PFSK-1 (cell line): ENCODE measurements around the gene DTWD2.

ENCODE experiments used
- FOXP2 ChIP-seq: optimal IDR thresholded peaks from 2 replicates; pipeline ENCODE3; 2011; ENCODE audit warnings: borderline replicate concordance, control low read depth, inconsistent platforms; ENCODE audit not compliant: insufficient read depth; ENCODE audit errors: extremely low read length, extremely low read depth
- POLR2AphosphoS5 ChIP-seq: IDR thresholded peaks from 2 replicates; pipeline ENCODE4 v1.6.1; 2012; ENCODE audit warnings: low read depth, mild to moderate bottlenecking, control low read depth, low read length, moderate library complexity
- REST ChIP-seq, 2 experiments: IDR thresholded peaks; 2 replicates each; pipeline versions ENCODE4 v1.6.1 to v1.8.0; 2011 to 2012; ENCODE audit warnings: low read depth in 2 of 2, low read length in 2 of 2, control low read depth in 1 of 2, inconsistent platforms in 1 of 2, mild to moderate bottlenecking in 1 of 2, moderate library complexity in 1 of 2; ENCODE audit not compliant: insufficient read depth in 1 of 2
- SIN3A ChIP-seq: IDR thresholded peaks from 2 replicates; pipeline ENCODE4 v1.6.1; 2012; ENCODE audit warnings: mild to moderate bottlenecking, low read length, moderate library complexity, borderline replicate concordance; ENCODE audit not compliant: insufficient read depth
- TAF1 ChIP-seq: IDR thresholded peaks from 2 replicates; pipeline ENCODE4 v1.6.1; 2012; ENCODE audit warnings: low read length, control low read depth, borderline replicate concordance; ENCODE audit not compliant: insufficient read depth

DTWD2 gene

DNA sequence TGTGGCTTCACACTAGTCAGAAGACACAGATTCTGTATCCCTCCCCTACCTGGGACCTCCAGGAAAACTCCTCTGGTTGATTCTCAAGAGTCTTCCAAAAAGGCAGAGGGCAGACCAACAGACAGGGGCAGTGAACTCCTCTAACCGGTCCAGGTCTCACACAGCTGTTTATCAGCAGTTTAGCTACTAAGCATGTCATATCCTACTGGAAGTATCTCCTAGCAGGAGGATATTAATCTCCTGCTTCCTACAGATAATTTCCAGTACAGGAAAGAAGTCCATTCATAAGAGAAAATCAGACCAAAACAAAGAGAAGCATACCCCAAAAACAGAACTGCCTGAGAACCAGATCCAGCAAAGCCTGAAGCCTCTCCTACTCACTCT is 64.3 kb downstream of the DTWD2 start:
- TF ChIP-seq REST (IDR thresholded peaks at IDR 0.05; ENCODE audit: insufficient read depth in 1 of 2, low read depth in 2 of 2, low read length in 2 of 2) (no peak), POLR2AphosphoS5 (no peak), SIN3A (no peak), FOXP2 (no peak), TAF1 (no peak)

DNA sequence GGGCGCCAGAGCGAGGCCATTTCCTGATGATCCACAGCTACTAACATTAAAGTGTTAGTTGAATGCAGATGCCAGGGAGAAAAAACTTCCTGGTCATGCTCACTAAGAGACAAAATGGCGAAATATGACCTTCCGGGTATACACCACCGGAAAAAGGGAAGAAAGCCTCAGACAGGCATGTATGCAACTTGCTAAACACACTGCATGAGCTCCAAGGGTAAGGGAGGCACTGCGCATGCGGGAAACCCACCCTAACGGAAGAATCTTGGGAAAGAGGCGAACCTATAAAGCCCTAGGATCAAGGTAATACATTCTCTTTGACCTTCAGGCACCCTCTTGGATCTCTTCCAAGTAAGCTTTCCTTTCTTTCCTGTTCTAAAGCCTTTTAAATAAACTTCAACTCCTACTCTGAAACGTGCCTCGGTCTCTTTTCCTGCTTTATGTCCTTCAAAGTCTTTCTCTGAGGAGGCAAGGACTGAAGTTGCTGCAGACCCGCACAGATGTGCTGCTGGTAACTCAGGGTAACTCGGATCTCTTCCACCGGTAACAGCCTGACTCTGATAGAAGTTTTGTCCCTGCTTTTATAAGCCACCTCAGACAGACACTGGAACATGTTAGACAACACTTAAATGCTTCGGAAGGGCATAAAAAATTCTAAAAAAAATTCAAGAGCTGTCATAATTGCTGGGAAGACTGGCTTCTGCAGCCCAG is 64.9 kb downstream of the DTWD2 start:
- TF ChIP-seq SIN3A (no peak), POLR2AphosphoS5 (no peak), TAF1 (no peak), REST (IDR thresholded peaks at IDR 0.05; ENCODE audit: insufficient read depth in 1 of 2, low read depth in 2 of 2, low read length in 2 of 2) (no peak), FOXP2 (no peak)

DNA sequence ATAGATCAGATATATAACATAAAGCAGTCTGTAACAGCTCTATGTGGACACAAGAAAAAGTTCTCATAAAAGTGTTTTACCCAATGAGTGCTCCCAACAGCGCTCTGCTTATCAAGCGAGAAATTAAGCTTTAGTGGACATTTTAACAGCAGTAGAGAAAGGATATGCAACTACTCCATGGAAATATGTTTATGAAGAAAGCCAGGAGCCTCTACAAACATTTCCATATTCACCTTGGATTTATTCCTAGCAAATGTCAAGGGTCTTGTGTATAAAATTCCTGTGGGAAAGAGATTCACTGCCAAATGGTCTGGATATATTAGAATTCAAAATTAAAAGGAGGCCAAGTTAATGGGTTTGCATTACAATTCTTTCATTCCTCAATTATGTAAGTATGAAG is 66.5 kb downstream of the DTWD2 start:
- TF ChIP-seq POLR2AphosphoS5 (no peak), FOXP2 (no peak), TAF1 (no peak), REST (IDR thresholded peaks at IDR 0.05; ENCODE audit: insufficient read depth in 1 of 2, low read depth in 2 of 2, low read length in 2 of 2) (no peak), SIN3A (no peak)

GRCh38 chr5:118919016-118919415 is 69.3 kb downstream of the DTWD2 start:
- TF ChIP-seq POLR2AphosphoS5 (no peak), SIN3A (no peak), FOXP2 (no peak), TAF1 (no peak), REST (IDR thresholded peaks at IDR 0.05; ENCODE audit: insufficient read depth in 1 of 2, low read depth in 2 of 2, low read length in 2 of 2) (no peak)
